CD8-positive, alpha-beta memory T cell (primary cell): ENCODE data around the gene JMJD4. TPM values are rescaled to one million over a fixed set of nuclear protein-coding genes. Genes with fewer than 3 reads are reported as not detected.
A peak's percentile ranks its signal among the peaks of the same experiment; 100 is the strongest.
"Not testable (repeated sequence)": the region's sequence is repeated elsewhere in the genome, so short reads cannot be mapped to it uniquely, and the experiment has no call there.

Experiments used
- CTCF ChIA-PET: fragments of 350-600 bp; sonication (Branson Sonifier 250); formaldehyde crosslinking; loops from one replicate; lab custom pipeline; 2021; ENCODE audit warnings: antibody characterized with exemption; lab: Charles Lee
- POLR2A ChIA-PET: fragments of 350-600 bp; sonication (Branson Sonifier 250); formaldehyde crosslinking; loops from one replicate; lab custom pipeline; 2021; ENCODE audit warnings: antibody characterized with exemption; lab: Charles Lee
- DNase-seq, 5 donors: peaks; one replicate each; pipeline versions ENCODE4 v3.0.0 to v3.0.0-alpha.2; 2020 to 2022; ENCODE audit warnings: mixed read lengths in 1 of 5
- H3K27ac ChIP-seq: one replicate; pipeline ENCODE4 v1.7.0; 2013; ENCODE audit warnings: low read depth, mild to moderate bottlenecking, low read length, moderate library complexity
- H3K27me3 ChIP-seq: 2 replicates; pipeline ENCODE4 v1.7.0; 2013; ENCODE audit warnings: low read length, mild to moderate bottlenecking; ENCODE audit not compliant: insufficient read depth, poor library complexity, severe bottlenecking
- H3K36me3 ChIP-seq: 2 replicates; pipeline ENCODE4 v1.7.0; 2013; ENCODE audit warnings: mild to moderate bottlenecking, low read length, moderate library complexity; ENCODE audit not compliant: insufficient read depth
- H3K4me1 ChIP-seq: 2 replicates; pipeline ENCODE4 v1.7.0; 2013; ENCODE audit warnings: mild to moderate bottlenecking, low read length, moderate library complexity; ENCODE audit not compliant: insufficient read depth
- H3K4me3 ChIP-seq: 2 replicates; pipeline ENCODE4 v1.7.0; 2013; ENCODE audit warnings: mild to moderate bottlenecking, low read length
- H3K9me3 ChIP-seq: 2 replicates; pipeline ENCODE4 v1.7.0; 2013; ENCODE audit warnings: mild to moderate bottlenecking, low read length
- H3K27ac Mint-ChIP-seq, 8 donors: one replicate each; pipeline ENCODE4 v1.8.0; 2020 to 2021; ENCODE audit warnings: mixed read lengths in 8 of 8, mild to moderate bottlenecking in 6 of 8, inconsistent platforms in 3 of 8, moderate library complexity in 3 of 8
- H3K27me3 Mint-ChIP-seq, 2 donors: one replicate each; pipeline ENCODE4 v1.8.0; 2020 to 2021; ENCODE audit warnings: mixed read lengths in 2 of 2, mild to moderate bottlenecking in 1 of 2, moderate library complexity in 1 of 2
- H3K36me3 Mint-ChIP-seq, 3 donors: one replicate each; pipeline ENCODE4 v1.8.0; 2020 to 2021; ENCODE audit warnings: mixed read lengths in 3 of 3, inconsistent platforms in 1 of 3, mild to moderate bottlenecking in 1 of 3
- H3K4me1 Mint-ChIP-seq, 3 donors: one replicate each; pipeline ENCODE4 v1.8.0; 2020 to 2021; ENCODE audit warnings: mixed read lengths in 3 of 3, inconsistent platforms in 1 of 3, mild to moderate bottlenecking in 1 of 3
- H3K4me3 Mint-ChIP-seq, 7 donors: one replicate each; pipeline ENCODE4 v1.8.0; 2020 to 2021; ENCODE audit warnings: mixed read lengths in 7 of 7, mild to moderate bottlenecking in 6 of 7, moderate library complexity in 4 of 7, inconsistent platforms in 2 of 7
- H3K9me3 Mint-ChIP-seq, 5 donors: one replicate each; pipeline ENCODE4 v1.8.0; 2020 to 2022; ENCODE audit warnings: mixed read lengths in 5 of 5, mild to moderate bottlenecking in 3 of 5, moderate library complexity in 2 of 5, inconsistent platforms in 1 of 5
- polyA plus RNA-seq: library from polyadenylated mRNA; unstranded; fragments of 300-500 nt; fragmentation: Illumina TruSeq; gene quantifications from one replicate; pipeline ENCODE4 v1.2.3, GENCODE V29; 2021
- total RNA-seq, 2 experiments: library from RNA; stranded (reverse); gene quantifications; one replicate each; pipeline ENCODE4 v1.2.3, GENCODE V29; 2021

Gene JMJD4
- total and polyA plus RNA-seq, 3 experiments from 2014 or later, result 23.1 to 28.0 (median 25.8) TPM

- DNase-seq, POLR2A ChIA-PET: not testable (repeated sequence)
These were observed 24.6 kb downstream of the JMJD4 start for GRCh38 chr1:227710474-227710873.

GRCh38 chr1:227709451-227709850 is 25.7 kb downstream of the JMJD4 start:
- POLR2A ChIA-PET, result no interaction called here
- H3K27ac ChIP-seq, result no peak overlapping the region
- no peaks in the 10 kb centered on the region for H3K36me3 ChIP-seq
- H3K9me3 ChIP-seq, result no peaks in the 10 kb centered on the region
- Mint-ChIP-seq H3K9me3 (peaks cover under 1 to 29% (median 24%) of the 10 kb centered on the region in 5 donors), H3K27ac (no peak overlapping the region), H3K4me1 (peaks cover 11 to 14% (median 11%) of the 10 kb centered on the region in 3 donors), H3K27me3 (peaks cover 0 to 2% of the 10 kb centered on the region in 2 donors), H3K4me3 (no peak overlapping the region), H3K36me3 (peaks cover 0 to 28% (median 4%) of the 10 kb centered on the region in 3 donors)
- no peaks in the 10 kb centered on the region for H3K27me3 ChIP-seq
- CTCF ChIA-PET, result no interaction called here
- DNase-seq, result no peak
- no peaks in the 10 kb centered on the region for H3K4me1 ChIP-seq
- H3K4me3 ChIP-seq, result no peak overlapping the region

More at GRCh38 chr1:227710474-227710873, 24.6 kb downstream of the JMJD4 start:
- CTCF ChIA-PET, H3K9me3 ChIP-seq, H3K4me1 ChIP-seq, H3K27me3 Mint-ChIP-seq, H3K27ac ChIP-seq, H3K4me3 Mint-ChIP-seq, H3K27ac Mint-ChIP-seq, H3K4me3 ChIP-seq, H3K27me3 ChIP-seq, H3K36me3 ChIP-seq: not testable (repeated sequence)
- Mint-ChIP-seq H3K9me3 (peaks cover 9 to 33% (median 24%) of the 10 kb centered on the region in 5 donors), H3K36me3 (peaks cover under 1 to 36% (median 2%) of the 10 kb centered on the region in 3 donors), H3K4me1 (peaks cover 11 to 14% (median 11%) of the 10 kb centered on the region in 3 donors)

- peak overlapping the region in 6 of 7 donors; percentile 53 to 75 (median 66) for H3K4me3 Mint-ChIP-seq
- Histone ChIP-seq H3K9me3 (no peaks in the 10 kb centered on the region), H3K4me3 (peak overlapping the region; percentile 1), H3K36me3 (no peaks in the 10 kb centered on the region), H3K27ac (no peak overlapping the region), H3K4me1 (no peaks in the 10 kb centered on the region), H3K27me3 (no peaks in the 10 kb centered on the region)
- no peak for DNase-seq
- H3K27ac Mint-ChIP-seq, result peak overlapping the region in 6 of 8 donors; percentile 22 to 94 (median 82)
- ChIA-PET POLR2A (no interaction called here), CTCF (no interaction called here)
- H3K36me3 Mint-ChIP-seq, result peaks cover 4 to 37% (median 4%) of the 10 kb centered on the region in 3 donors
- peaks cover 11 to 14% (median 11%) of the 10 kb centered on the region in 3 donors for H3K4me1 Mint-ChIP-seq
- H3K9me3 Mint-ChIP-seq, result peaks cover 13 to 39% (median 34%) of the 10 kb centered on the region in 5 donors
- peaks cover under 1 to 2% of the 10 kb centered on the region in 2 donors for H3K27me3 Mint-ChIP-seq
These were observed 27.3 kb downstream of the JMJD4 start for GRCh38 chr1:227707846-227708245.

- H3K9me3 ChIP-seq, H3K4me1 ChIP-seq, H3K27me3 ChIP-seq, H3K4me3 Mint-ChIP-seq, H3K27ac ChIP-seq, H3K4me3 ChIP-seq, H3K36me3 ChIP-seq, POLR2A ChIA-PET, H3K27ac Mint-ChIP-seq, CTCF ChIA-PET, H3K4me1 Mint-ChIP-seq, DNase-seq: not testable (repeated sequence)
- peaks cover 4 to 41% (median 5%) of the 10 kb centered on the region in 3 donors for H3K36me3 Mint-ChIP-seq
- peaks cover 10 to 21% of the 10 kb centered on the region in 2 donors for H3K27me3 Mint-ChIP-seq
- H3K9me3 Mint-ChIP-seq, result peaks cover 49 to 76% (median 73%) of the 10 kb centered on the region in 5 donors
These were observed 33.5 kb downstream of the JMJD4 start for GRCh38 chr1:227701631-227702030.

GRCh38 chr1:227697321-227697864 is 37.7 kb downstream of the JMJD4 start:
- no peak overlapping the region for H3K4me3 ChIP-seq
- ChIA-PET POLR2A (no interaction called here), CTCF (no interaction called here)
- no peak overlapping the region for H3K27ac ChIP-seq
- Mint-ChIP-seq H3K36me3 (peaks cover 0 to 30% (median 3%) of the 10 kb centered on the region in 3 donors), H3K27me3 (peaks cover 16 to 20% of the 10 kb centered on the region in 2 donors), H3K27ac (no peak overlapping the region), H3K4me1 (no peaks in the 10 kb centered on the region), H3K9me3 (peaks cover 46 to 81% (median 70%) of the 10 kb centered on the region in 5 donors), H3K4me3 (no peak overlapping the region)
- H3K27me3 ChIP-seq, result no peaks in the 10 kb centered on the region
- H3K9me3 ChIP-seq, result peaks cover 7% of the 10 kb centered on the region
- DNase-seq, result no peak
- no peaks in the 10 kb centered on the region for H3K36me3 ChIP-seq
- H3K4me1 ChIP-seq, result no peaks in the 10 kb centered on the region

GRCh38 chr1:227685807-227686206 is 49.3 kb downstream of the JMJD4 start:
- H3K4me3 Mint-ChIP-seq, result no peak overlapping the region
- no peak overlapping the region for H3K27ac ChIP-seq
- no peak overlapping the region for H3K27ac Mint-ChIP-seq
- no peaks in the 10 kb centered on the region for H3K4me1 ChIP-seq
- peaks cover 1 to 32% (median 9%) of the 10 kb centered on the region in 3 donors for H3K36me3 Mint-ChIP-seq
- H3K4me1 Mint-ChIP-seq, result no peaks in the 10 kb centered on the region
- no peaks in the 10 kb centered on the region for H3K27me3 ChIP-seq
- no peak for DNase-seq
- CTCF ChIA-PET, result no interaction called here
- peaks cover 15% of the 10 kb centered on the region for H3K9me3 ChIP-seq
- POLR2A ChIA-PET, result no interaction called here
- H3K27me3 Mint-ChIP-seq, result no peaks in the 10 kb centered on the region
- H3K9me3 Mint-ChIP-seq, result peaks cover 67 to 93% (median 84%) of the 10 kb centered on the region in 5 donors
- H3K4me3 ChIP-seq, result no peak overlapping the region
- no peaks in the 10 kb centered on the region for H3K36me3 ChIP-seq

Other genes starting within 250 kb of the JMJD4 start
- 1 to 10 TPM; 8.2 to 8.5 TPM for gene ZNF678, start 171.7 kb downstream of the JMJD4 start, total RNA-seq
- gene ZNF678, start 171.7 kb downstream of the JMJD4 start, polyA plus RNA-seq, result 4.0 TPM
- gene SNAP47, start 133 bp upstream of the JMJD4 start, total RNA-seq, result 10 to 100 TPM; 27.0 to 28.4 TPM
- 47.4 TPM for gene SNAP47, start 133 bp upstream of the JMJD4 start, polyA plus RNA-seq
- gene PRSS38, start 80.4 kb upstream of the JMJD4 start, total RNA-seq, result not detected
- not detected for gene PRSS38, start 80.4 kb upstream of the JMJD4 start, polyA plus RNA-seq
- gene WNT9A, start 212.6 kb upstream of the JMJD4 start, total RNA-seq, result under 1 TPM; 0.07 to 0.13 TPM
- gene WNT9A, start 212.6 kb upstream of the JMJD4 start, polyA plus RNA-seq, result not detected